GM10266 (cell line): Measurements from ENCODE around the gene CFB.

Experiments used
- DNase-seq: peaks from one replicate; pipeline ENCODE4 v3.0.0; 2012; ENCODE audit errors: extremely low spot score
- CTCF ChIP-seq: IDR thresholded peaks from 2 replicates; pipeline ENCODE4 v1.5.1; 2012; ENCODE audit warnings: mild to moderate bottlenecking, low read depth; ENCODE audit not compliant: control insufficient read depth, insufficient read depth; ENCODE audit errors: missing control alignments

CFB gene

DNA sequence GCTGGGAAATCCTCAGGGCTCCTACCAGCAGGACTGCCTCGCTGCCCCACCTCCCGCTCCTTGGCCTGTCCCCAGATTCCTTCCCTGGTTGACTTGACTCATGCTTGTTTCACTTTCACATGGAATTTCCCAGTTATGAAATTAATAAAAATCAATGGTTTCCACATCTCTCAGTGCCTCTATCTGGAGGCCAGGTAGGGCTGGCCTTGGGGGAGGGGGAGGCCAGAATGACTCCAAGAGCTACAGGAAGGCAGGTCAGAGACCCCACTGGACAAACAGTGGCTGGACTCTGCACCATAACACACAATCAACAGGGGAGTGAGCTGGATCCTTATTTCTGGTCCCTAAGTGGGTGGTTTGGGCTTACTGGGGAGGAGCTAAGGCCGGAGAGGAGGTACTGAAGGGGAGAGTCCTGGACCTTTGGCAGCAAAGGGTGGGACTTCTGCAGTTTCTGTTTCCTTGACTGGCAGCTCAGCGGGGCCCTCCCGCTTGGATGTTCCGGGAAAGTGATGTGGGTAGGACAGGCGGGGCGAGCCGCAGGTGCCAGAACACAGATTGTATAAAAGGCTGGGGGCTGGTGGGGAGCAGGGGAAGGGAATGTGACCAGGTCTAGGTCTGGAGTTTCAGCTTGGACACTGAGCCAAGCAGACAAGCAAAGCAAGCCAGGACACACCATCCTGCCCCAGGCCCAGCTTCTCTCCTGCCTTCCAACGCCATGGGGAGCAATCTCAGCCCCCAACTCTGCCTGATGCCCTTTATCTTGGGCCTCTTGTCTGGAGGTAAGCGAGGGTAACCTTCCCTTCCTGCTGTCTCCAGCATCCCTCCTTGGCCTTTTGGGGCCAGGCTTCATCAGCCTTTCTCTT lies at the start of gene CFB:
Gene CFB (plus strand): TSS at position 589 of the 863 bp plus-strand sequence. CDS start 127 bp downstream, at position 716.
- no peak for DNase-seq

DNA sequence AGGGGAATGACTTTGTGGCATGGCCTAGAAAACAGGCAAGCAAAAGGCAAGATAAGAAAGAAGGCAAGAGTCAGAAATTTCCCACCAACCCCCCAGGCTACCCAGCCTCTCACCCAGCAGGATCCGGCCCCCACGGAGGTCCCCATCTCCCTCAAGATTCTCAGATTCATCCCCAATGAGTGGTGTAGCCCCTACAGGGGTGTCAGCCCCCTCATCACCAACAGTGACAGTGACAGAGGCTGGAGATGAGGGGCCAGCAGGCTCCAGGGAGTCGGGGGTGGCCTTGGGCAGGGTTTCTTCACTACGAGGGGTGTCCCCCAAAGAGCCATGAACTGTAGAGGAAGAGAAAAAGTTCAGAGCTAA lies 49.4 kb upstream of the CFB start:
- no peak for DNase-seq
- TF ChIP-seq CTCF = no peak

More for the DNA sequence above, at the start of gene CFB:
- TF ChIP-seq CTCF = no peak

GRCh38 chr6:31896856-31897611 lies 48.9 kb upstream of the CFB start:
- no peak for TF ChIP-seq CTCF
- DNase-seq = no peak

DNA sequence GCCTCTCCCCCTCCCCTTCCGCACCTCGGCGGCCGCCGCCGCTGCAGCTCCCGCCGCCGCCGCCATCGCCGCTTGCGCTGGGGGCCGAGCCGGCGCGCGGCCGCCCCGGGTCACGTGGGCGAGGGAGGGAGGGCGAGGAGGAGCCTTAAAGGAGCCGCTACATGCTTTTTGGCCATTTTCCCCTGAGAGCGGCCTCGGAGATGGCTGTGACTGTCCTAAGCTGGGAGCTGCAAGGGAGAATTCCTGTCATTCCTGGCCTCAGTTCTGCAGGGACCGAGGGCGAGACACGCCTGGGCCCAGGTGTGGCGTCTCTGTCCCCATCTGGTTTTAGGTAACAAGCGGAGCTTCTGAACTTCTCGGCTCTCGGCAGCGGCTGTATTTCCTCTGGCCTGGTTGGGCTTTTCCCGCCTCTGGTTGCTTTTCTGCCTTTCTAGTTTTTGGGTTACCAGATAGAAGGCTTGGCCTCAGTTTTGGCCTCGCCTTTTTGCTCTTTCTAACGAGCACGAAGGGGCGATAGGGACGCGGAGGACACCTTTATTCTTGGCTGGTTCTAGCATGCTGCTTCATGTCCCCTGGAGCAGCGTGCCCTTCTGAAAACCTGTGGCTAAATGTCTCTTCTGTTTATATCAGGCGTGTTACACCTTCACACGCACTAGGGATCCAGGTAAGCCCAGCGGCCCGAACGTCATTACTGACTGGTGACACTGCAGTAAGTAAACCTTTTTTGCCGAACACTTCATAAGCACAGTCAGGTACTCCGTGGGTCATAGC lies 48.1 kb upstream of the CFB start, which contains the start of gene EHMT2:
Gene EHMT2 (minus strand): TSS at position 87 of the 771 bp plus-strand sequence. CDS start 21 bp downstream, at position 66.
- DNase-seq = peak; percentile 95
- no peak for TF ChIP-seq CTCF

DNA sequence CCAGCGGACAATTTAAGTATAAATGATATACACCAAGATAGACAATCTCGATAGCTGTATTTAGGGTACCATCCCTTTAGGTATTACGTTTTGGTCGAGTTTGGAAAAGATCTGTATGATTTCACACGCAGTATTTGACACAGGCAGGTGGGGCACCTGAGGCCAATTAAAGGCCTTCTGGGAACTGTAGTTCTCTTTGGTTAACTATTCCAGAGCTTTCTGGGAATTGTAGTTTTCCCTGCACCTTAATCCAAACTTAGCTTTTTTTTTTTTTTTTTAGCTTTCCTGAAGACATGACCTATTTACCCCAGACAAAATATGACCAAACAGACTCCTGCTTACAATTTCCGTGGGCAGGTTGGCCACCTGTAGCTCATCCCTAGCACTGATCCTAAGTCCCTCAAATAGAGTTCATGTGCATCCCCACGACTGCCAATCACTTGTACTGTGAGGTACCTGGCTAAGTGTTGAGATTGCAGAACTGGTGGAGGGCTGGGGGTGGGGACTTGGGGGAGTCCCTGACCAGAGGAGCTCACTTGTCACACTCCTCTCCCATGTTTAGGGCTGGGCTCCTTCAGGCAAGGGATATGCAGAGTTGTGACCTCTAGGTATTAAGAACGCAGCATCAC lies 47.4 kb upstream of the CFB start:
- peak; percentile 66 for DNase-seq
- TF ChIP-seq CTCF = no peak

GRCh38 chr6:31899215-31899614 lies 46.7 kb upstream of the CFB start:
- TF ChIP-seq CTCF = no peak
- DNase-seq = no peak
